Measurements from ENCODE around the gene FAAP20.
A peak's percentile ranks its signal among the peaks of the same experiment; 100 is the strongest.

- TF ChIP-seq CTCF (IDR thresholded peaks at IDR 0.05) (peak; percentile 90), EZH2 (IDR thresholded peaks at IDR 0.05; ENCODE audit: borderline replicate concordance, insufficient read depth, low read depth, low read length, poor library complexity, severe bottlenecking) (no peak)
Measured at GRCh38 chr1:2194898-2195673, 514 bp upstream of the FAAP20 start.

Measured in B cell (primary cell).